GDM1 (cell line): Measurements from ENCODE around the gene BOD1L1.
"Not testable (repeated sequence)": the region's sequence is repeated elsewhere in the genome, so short reads cannot be mapped to it uniquely, and the experiment has no call there.

Experiments used
- DNase-seq: peaks from one replicate; lab custom pipeline; 2025; lab: John Stamatoyannopoulos, UW

Gene BOD1L1

GRCh38 chr4:13618212-13618806, 9.2 kb downstream of the BOD1L1 start:
- no peak for DNase-seq

DNA sequence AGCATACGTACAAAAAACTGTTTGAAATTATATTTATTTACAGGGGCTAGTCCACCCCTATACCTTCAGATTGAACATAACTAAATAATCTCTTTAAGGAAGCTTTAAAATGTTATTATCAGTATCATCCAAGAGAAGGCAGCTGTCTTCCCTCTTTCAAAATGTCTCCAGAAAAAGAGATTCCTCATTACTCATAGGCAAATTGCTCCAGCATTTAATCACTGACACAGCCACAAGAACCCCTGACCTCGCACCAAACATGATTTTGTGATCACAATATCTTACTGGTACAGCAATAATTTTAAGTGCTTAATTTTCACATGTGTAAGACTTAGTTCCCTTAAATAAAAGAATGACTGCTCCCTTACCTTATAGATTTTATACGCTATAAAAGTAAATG, 9.7 kb downstream of the BOD1L1 start:
- DNase-seq: no peak

DNA sequence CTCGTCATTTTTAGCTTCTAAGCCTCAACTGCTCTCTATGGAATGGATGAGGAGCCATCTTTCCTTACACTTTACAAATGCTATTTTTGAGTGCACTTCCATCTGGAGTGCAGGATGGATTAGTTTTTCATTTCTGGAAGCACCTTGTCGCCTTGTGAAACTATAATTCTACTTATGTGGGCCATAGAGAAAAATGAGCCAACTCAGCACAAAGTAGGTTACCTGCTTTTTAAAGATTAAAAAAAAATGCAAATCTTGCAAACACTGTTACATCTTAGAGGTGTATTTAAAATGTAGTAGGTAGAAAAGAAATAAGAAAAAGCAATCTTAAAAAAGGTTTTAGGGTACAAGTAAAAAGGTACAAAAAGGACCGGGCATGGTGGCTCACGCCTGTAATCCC, 10.9 kb downstream of the BOD1L1 start:
- no peak for DNase-seq

DNA sequence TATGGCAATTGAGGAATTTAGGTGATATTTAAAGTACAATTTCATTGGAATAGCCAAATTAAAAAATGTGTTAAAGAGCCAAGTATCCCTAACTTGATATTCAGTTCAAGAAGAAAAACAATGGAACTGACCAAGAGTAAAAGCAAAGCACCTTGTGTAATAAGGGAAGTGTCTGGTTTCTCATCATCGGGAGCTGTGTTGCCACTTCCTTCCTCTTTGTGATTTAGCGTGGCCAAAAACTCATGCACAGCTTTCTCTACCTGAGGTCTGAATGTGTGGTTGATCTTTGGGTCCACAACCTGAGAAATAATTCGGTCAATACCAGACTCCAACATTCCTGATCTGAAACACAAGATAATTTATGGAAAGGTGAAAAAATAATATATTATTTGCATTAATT, 12.4 kb downstream of the BOD1L1 start:
- peak; percentile 10 for DNase-seq

GRCh38 chr4:13612569-13612968, 15.0 kb downstream of the BOD1L1 start:
- no peak for DNase-seq

- no peak for DNase-seq
Observed at GRCh38 chr4:13611283-13611842, 16.2 kb downstream of the BOD1L1 start.

DNA sequence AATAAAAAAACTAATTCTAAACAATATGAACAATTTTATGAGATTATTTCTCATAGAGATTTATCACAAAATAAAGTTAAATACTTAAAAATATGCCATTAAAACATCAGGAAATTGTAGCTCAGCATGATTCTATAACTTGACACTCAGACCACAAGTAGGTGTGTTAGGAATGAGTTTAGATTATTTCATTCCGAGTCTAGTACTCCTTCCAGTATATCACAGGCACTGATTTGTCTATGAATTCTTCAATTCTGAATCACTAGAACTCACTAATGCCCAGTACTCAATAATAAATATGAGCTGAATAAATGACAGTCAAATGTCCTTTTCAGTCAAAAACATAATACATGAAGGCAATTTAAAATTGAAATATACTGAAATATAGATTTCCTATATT, 22.2 kb downstream of the BOD1L1 start:
- DNase-seq: no peak

DNA sequence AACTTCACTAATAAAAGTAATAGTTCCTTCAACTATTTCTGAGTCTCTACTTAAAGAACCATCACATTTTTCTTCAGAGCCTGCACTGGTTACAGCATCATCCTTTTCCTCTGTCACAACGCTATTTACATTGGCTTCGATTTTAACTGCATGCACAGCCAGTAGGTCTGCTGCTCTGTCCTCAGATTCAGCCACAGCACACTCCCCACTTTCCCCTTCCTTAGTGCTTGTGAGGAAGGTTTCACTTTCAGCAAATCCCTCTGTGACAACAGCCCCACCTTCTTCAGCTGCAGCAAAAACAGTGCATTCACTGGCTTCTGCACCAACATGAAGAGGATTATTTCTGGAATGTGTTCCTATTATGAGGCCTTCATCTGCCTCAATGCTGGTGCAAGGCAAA, 25.7 kb downstream of the BOD1L1 start:
- no peak for DNase-seq

GRCh38 chr4:13601048-13601447, 26.5 kb downstream of the BOD1L1 start:
- peak; percentile 3 for DNase-seq

DNA sequence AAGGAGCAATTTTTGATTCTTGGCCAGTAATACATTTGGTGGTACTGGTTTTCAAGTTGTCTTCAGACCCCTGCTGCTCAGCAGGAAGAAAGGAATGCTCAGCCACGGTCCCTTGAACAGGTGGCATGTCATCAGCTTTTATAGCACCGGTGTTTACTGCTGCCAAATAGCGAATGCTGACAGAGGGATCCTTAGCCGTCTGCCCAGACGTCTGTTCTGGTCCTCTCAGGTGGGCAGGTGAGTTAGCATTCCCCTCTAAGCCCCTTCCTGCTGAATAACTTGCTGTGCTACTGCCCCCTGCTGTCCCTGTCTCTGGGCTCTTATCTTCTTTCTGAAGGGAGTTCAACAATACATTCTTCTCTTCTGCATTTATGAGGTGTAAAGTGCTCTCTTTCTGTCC, 28.4 kb downstream of the BOD1L1 start:
- DNase-seq: no peak

GRCh38 chr4:13597604-13598003, 29.9 kb downstream of the BOD1L1 start:
- no peak for DNase-seq

- DNase-seq: no peak
Observed at GRCh38 chr4:13597141-13597540, 30.4 kb downstream of the BOD1L1 start.

GRCh38 chr4:13592220-13592619, 35.3 kb downstream of the BOD1L1 start:
- no peak for DNase-seq

DNA sequence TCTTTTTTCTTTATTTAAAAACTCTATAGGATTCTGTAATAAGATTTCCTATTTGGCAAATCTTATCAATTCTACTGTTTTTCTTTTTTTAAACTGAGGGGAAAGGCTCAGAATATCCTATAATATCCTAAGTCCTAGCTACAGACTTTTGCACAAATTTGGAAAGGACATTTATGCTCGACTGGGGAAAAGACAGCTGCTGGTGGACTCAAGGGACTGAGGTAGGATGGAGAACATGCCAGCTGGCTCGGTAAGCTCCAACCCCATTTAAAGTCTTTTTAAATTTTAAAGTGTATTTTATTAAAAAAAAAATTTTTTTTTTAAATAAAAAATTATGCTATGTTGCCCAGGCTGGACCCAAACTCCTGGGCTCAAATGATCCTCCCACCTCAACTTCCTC, 36.8 kb downstream of the BOD1L1 start:
- DNase-seq: no peak

DNA sequence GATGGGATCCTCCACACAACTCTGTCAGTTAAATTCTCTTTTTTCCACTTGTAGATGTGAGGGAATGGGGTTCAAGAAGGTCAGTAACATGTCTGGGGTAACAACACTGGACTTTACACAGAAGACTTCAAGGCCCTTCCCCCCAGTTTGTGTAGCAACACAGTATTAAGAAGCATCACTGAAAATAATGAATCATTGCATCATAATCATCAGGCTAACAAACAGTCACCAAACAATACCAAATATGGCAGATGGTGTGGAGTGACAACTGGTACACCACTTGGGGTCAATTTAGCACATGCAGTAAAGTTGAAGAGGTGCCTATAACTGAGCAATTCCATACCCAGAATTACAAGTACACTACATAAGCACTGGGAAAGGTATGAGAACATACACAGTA, 38.6 kb downstream of the BOD1L1 start:
- no peak for DNase-seq

DNA sequence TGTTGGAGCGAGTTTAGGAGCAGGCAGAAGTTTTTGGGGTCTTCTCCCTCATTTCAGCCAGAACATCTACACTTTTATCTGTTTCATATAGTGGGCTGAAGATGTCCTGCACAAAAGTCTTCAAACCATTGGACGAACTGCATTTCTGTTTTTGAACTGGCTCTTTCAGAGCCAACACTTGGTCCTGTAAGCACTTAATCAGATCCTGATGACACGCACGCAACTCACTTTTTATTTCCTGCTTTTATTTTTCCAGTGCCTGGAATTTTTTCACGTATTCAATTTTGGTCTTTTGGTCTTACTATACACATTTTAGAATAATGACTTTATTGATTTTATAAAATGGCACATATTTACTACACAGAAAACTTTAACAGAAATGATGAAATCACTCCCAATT, 43.0 kb downstream of the BOD1L1 start:
- no peak for DNase-seq

DNA sequence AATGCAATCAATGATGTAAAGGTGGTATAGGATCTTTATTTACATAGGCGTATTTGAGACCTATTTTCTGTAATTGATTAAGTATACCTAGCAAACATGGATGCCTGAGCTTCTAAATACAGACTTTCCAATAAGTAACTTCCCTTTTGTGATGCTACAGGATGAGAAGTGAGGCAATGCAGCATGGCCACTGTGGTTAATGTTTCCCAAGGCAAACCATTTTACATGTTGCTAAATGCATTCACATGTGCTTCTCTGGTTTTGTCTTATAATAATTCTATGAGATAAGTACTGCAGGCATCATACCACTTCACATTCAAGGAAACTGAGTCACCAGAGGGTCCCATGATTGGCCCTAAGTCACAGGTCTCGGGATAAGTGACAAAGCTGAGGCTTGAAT, 47.5 kb downstream of the BOD1L1 start:
- no peak for DNase-seq

DNA sequence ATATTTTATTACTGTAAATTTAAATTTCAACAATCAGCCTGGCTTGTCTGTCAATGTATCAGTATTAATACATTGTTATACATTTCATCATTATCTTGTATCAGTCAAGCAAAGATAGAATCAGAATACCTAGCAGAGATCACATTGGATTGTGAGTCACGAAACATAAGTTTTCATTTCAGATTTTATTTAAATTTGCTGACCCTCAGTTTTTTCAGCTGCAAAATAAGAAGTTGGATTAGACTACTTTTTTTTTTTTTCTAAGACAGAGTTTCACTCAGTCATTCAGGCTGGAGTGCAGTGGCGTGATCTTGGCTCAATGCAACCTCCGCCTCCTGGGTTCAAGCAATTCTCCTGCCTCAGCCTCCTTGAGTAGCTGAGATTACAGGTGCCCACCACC, 49.9 kb downstream of the BOD1L1 start:
- no peak for DNase-seq

- no peak for DNase-seq
Observed at GRCh38 chr4:13570916-13571315, 56.6 kb downstream of the BOD1L1 start.

GRCh38 chr4:13567125-13567524, 60.4 kb downstream of the BOD1L1 start:
- DNase-seq: no peak

GRCh38 chr4:13562876-13563275, 64.6 kb downstream of the BOD1L1 start:
- DNase-seq: no peak

DNA sequence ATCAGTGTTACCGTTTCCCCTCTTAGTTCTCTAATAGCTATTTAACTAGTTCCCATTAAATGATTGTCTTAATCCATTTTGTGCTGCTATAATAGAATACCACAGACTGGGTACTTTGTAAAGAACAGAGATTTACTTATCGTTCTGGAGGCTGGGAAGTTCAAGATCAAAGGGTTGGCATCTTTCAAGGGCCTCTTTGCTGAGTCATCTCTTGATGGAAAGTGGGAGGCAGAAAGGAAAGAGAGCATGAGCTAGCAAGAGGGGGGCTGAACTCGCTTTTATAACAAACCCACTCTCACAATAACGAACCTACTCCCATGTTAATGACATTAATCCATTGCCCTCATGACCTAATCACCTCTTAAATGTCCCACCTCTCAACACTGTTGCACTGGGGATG, 65.9 kb downstream of the BOD1L1 start:
- DNase-seq: no peak

GRCh38 chr4:13560111-13560510, 67.4 kb downstream of the BOD1L1 start:
- DNase-seq: not testable (repeated sequence)

DNA sequence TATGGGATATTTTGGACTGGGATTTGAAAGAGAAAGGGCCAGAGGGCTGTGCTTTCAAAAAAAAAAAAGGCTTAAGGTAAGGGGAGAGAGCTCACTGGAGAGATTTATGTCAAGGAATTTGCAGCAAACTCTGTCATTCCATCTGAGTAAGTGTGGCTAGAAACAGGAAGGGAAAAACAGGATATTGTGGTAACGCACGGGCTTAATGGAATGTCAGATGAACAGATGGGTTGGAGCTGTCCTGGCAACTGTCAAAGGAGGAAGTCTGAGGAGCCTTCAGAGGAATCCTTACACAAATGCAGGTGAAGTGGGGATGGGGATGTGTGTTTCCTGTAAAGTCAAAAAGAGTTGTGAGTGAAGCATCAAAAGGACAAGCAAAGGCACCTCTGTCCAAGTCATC, 68.1 kb downstream of the BOD1L1 start:
- no peak for DNase-seq
